NCI-H2227 treated with DMSO at 0.1 percent for 48 hours (cell line): ENCODE results near the gene CD209.

ENCODE experiments used
- DNase-seq: peaks from one replicate; lab custom pipeline; 2025; lab: John Stamatoyannopoulos, UW

Gene CD209

DNA sequence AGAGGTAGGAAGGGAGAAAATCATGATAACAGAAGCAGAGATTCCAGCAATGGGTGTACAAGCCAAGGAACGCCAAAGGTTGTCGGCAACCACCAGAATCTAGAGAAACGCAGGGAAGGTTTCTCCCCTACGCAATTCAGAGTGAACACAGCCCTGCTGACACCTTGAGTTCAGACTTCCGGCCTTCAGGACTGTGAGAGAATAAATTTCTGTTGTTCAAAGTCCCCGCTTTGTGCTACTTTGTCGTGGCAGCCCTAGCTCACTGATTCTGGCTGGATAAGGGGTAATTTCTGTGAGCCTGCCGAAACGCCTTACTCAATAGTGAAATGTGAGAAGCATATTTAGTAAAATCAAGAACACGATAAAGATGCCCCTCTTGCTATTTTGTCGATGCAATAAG, 10.1 kb downstream of the CD209 start:
- no peak for DNase-seq

DNA sequence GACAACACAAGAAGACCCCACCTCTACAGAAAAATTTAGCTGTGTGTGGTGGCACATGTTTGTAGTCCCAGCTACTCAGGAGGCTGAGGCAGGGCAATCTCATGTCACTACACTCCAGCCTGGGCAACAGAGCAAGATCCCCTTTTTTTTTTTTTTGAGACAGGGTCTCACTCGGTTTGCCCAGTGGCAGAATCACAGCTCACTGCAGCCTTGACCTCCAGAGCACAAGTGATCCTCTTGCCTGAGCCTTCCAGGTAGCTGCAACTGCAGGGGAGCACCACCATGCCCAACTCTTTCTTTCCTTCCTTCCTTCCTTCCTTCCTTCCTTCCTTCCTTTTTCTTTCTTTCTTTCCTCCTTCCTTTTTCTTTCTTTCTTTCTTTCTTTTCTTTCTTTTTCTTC, 11.2 kb downstream of the CD209 start:
- DNase-seq, result no peak

DNA sequence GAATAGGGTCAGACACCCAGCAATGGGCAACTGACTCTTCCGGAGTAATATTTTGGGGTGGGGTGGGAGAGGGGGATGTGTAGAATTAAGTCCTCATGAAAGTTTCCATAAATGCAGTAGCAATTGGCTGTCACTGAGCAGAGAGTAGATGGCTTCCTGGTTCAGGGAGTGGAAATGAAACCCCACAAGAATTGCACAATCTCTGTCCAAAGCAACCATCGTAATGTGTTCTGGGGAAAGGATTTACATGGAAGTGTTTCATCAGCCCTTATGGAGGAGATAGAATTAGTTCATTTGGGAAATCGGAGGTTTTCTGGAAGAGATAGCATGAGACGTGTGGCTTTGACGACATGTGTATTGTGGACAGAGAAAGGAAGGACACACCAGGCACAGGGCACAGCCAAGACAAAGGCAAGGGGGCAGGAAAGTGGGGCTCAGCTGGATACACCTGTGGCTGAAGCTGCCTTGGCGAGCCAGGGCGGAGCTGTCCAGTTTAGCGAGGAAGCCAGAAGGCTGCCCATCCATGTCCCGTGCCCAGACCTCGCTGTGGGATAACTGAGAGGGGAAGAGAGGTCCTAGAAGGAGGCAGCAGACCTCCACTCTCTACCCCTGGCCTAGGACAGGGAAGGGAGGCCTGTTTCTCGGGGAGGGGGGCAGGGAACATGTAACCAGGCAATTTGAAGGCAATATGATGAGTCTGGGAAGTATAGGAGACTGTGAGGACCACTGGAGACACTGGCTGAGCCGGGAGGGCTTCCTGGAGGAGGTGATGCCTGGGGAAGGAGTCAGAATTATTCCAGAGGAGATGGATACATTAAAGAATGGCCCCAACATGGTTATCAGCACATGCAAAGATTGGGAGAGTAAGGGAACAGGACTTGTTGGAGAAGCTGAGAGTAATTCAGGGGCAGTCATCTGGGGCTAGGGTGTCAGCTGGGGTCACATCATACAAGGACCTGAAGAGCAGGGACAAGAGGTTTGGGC, 12.8 kb downstream of the CD209 start:
- no peak for DNase-seq

DNA sequence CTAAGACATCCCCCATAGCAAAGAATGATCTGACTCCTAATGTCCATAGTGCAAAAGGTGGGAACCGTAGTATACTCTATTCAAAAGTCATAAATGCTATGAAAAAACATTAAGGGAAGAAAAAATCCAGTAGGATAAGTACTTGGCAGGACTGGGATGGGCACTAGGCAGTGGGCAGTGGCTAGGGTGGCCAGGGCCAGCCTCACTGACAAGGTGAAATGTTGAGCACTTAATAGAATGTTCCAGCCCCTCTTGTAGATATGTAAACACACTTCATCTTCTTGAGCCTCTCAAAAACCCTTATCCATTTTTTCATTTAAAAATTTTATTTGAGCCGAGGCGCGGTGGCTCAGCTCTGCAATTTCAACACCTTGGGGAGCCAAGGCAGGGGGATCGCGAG, 14.0 kb downstream of the CD209 start:
- no peak for DNase-seq

DNA sequence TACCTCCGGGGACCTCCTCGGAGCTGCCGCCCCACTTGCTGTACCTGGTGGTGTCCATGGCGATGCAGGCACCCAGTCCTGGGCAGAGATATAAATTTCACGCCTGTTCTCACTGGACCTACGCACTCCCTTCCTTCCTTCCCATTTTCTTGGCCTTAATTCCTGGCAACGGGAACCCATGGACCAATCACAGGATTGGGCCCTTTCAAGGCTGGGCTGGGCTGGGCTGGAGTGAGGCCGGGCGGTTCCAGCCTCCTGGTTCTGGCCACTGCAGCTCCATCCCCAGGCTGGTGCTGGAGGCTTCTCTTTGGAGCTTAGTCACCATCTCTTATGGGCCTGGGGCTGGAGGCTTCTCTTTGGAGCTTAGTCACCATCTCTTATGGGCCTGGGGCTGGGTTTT, 15.3 kb downstream of the CD209 start, which contains the start of gene CLEC4G:
Gene CLEC4G, minus strand, starts transcription at position 66 of the 400 bp plus-strand sequence. Its CDS starts 8 bp downstream, at position 58.
- no peak for DNase-seq

DNA sequence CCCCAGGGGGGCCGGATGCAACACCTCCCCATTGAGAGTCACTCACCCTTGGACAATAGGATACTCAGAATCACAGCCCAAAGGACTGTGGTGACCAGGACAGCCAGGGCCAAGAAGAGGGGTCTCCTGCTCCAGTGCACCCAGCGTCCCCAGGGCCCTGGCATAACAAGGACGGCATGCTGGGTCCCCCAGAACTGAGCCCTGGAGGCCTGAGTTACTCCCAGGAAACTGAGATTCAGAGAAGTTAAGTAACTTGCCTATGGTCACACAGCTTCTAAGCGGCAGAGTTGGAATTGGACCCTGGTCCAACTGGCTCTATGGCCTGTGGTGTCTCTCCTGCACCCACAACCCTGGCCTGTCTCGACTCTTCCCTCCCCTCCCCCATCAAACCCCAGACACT, 15.7 kb downstream of the CD209 start:
- DNase-seq, result no peak

DNA sequence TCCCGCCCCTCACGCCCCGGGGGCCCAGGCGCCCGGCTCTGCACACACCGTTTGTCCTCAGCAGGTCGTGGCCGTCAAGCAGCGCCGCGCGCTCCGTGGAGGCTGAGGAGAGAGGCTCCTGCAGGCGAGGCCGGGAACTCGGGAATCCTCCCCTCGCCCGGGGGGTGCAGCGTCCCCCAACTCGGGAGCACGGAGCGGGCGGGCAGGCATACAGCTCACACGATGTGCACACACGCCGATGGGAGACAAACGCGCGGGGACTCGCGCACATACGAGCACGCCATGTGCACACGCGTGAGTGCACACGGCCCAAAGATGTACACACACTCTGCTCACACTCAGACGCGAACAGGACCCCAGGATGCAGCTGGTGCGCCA, 16.1 kb downstream of the CD209 start:
- no peak for DNase-seq

DNA sequence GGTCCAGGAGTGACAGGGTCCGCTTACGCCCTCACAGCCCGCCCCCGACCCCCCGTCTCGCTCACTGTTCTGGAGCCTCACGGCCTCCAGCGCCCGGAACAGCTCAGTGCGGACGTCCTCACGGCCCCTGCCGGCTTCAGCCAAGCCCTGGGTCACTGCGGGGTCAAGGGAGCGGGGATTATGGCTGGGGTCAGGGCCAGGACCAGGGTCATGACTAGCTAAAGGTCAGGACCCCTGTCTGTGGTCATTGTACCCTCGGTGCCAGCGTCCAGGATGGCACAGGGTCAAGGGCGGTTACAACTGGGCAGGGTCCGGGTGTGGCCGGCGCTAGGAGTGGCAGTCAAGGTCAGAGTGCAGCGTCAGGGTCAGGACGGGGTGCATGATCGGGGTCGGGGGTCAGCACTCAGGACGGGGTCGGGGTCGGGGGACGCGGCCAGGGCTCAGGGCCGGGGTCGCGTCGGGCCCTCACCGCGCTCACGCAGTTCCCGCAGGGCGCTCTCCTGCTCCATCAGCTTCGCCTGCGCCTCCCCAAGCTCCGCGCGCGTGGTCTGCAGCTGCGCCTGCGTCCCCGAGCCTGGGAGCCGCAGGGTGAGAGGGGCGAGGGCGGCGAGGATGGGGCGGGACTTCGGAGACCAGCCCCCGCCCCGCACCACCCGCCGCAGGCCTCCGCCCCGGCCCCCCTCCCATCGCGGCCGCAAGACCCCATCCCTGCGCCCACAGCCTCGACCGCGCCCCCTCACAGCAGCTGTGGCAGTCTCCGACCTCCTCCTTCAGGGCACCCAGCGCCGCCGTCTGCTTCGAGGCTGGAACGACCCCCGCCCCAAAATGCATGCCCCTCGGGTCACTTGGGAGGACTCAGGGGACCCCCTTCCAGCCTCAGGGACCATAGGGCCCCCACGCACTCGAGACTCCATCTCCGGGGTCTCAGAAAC, 16.8 kb downstream of the CD209 start:
- no peak for DNase-seq

DNA sequence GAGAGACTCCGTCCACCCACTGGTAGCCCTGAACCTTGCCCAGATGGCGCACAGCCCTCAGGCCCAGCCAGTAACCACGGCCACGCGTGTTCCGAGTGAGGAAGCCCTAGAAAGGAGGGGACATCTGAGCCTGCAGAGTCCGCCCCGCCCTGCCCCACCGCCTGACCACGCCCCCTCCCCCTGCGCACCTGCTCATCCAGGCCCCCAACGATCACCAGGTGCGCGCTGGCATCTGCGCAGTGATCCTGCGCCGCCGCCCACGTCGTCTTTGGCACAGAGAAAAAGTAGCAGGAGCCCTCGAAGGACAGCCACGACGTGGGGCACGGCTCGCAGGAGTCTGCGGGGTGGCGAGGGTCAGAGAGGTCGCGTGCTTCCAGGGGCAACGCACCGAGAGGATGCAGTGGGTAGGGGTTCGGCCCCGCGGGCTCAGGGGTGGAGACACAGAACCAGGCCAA, 17.5 kb downstream of the CD209 start:
- no peak for DNase-seq

DNA sequence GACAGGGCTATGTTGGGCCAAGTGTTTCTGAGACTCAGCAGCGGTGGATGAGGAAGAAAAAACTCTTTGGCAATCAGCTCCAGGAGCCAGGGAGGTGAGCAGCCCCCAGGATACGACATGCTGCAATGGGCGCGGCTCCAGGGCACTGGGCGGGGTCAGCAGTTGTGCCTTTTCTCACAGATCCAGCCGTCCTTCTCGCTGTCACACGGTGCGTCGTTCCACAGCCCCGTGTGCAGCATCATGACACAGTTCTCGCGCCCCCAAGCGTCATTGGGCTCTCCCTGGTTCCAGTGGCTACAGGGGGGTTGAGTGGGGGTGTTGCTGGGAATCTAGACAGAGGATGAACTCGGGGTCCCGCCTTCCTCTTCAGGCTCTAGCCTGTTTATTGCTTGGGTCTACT, 18.1 kb downstream of the CD209 start:
- DNase-seq, result no peak

DNA sequence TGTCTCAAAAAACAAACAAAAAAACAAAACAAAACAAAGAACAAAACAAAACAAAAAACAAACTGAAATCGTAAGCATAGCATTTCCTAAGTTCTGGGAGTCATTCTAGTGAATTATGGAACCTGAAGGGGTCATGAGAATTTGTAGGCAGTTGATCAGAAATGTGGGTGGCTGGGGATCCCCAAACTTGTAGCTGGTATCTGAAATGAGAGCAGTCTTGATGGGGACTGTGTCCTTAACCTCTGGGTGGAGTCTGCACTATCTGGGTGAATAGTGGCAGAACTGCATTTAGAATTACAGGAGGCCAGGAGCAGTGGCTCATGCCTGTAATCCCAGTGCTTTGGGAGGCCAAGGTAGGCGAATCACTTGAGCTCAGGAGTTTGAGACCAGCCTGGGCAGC, 21.5 kb downstream of the CD209 start:
- DNase-seq, result no peak

DNA sequence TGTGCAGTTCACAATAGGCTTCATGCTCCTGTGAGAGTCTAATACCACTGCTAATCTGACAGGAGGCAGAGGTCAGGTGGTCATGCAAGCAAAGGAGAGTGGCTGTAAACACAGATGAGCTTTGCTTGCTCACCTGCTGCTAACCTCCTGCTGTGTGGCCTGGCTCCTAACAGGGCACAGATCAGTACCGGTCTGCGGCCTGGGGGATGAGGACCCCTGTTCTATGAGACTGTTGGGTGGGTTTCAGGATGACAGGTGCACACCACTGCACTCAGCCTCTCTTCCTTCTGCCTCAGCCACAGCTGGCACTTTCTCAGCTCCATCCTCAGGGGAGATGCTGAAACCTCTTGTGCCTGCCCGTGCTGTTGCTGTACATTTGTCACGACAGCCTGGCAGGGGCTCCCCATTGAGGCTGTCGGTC, 25.1 kb downstream of the CD209 start:
- DNase-seq, result peak; percentile 16

DNA sequence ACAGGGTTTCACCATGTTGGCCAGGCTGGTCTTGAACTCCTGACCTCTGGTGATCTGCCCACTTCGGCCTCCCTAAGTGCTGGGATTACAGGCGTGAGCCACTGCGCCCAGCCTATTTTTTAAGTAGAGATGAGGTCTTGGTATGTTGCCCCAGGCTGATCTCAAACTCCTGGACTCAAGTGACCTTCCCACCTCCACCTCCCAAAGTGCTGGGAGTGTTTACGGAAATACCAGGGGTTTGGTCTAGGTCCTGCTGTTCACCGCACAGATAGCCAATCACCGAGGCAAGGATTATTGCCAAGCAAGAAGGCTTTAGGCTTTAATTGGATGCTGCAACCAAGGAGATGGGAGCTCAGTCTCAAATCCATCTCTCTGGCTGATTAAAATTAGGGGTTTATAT, 27.0 kb downstream of the CD209 start:
- DNase-seq, result peak; percentile 26

DNA sequence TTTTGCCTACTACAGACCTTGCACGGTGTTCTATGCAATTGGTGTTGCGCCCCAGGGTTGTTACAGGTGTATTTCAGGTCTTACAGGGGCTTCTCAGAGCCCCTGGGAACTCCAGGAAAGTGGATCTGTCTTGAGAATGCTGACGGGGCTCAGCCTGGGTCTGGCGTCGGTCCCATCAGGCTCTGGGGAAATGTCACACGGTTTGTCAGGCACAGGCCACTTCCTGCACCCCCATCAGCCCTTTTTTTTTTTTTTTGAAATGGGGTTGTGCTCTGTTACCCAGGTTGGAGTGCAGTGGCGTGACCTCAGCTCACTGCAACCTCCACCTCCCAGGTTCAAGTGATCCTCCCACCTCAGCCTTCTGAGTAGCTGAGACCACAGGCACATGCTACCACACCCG, 28.7 kb downstream of the CD209 start:
- no peak for DNase-seq

DNA sequence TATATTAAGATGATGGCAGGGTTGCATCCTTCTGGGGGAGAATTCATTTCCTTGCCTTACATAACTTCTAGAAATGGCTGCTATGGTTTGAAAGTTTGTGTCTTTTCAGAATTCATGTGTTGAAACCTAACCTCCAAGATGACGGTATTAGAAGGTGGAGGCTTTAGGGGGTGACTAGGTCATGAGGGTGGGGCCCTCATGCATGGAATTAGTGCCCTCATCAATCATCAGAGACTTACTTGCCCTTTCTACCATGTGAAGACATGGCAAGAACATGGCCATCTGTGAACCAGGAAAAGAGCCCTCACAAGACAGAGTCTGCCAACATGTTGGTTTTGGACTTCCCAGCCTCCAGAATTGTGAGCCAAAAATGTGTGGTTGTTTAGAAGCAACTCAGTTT, 30.6 kb downstream of the CD209 start:
- DNase-seq, result no peak

DNA sequence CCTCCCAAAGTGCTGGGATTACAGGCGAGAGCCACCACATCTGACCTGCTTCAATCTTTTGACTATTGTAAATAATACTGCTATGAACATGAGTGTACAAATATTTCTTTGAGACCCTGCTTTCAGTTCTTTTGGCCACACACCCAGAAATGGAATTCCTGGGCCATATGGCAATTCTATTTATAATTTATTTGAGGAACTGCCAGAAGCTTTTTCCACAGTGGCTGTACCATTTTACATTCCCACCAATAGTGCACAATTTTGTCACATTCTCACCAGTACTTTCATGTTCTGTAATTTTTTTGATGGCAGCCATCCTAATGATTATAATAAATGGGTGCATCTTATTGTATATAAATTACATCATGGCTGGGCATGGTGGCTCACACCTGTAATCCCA, 31.7 kb downstream of the CD209 start:
- no peak for DNase-seq

DNA sequence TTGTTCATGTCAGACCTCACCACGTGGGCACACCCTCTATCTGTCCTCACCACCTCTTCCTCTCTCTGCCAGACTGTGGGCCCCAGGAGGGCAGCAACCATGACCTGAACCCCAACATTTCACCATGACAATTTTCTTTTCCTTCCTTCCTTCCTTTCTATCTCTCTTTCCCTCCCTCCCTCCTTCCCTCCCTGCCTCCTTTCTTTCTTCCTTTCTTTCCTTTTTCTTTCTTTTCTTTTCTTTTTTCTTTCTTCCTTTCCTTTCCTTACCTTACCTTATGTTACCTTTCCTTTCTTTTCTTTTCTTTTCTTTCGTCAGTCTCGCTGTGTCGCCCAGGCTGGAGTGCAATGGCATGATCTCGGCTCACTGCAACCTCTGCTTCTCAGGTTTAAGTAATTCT, 36.7 kb downstream of the CD209 start:
- DNase-seq, result no peak

DNA sequence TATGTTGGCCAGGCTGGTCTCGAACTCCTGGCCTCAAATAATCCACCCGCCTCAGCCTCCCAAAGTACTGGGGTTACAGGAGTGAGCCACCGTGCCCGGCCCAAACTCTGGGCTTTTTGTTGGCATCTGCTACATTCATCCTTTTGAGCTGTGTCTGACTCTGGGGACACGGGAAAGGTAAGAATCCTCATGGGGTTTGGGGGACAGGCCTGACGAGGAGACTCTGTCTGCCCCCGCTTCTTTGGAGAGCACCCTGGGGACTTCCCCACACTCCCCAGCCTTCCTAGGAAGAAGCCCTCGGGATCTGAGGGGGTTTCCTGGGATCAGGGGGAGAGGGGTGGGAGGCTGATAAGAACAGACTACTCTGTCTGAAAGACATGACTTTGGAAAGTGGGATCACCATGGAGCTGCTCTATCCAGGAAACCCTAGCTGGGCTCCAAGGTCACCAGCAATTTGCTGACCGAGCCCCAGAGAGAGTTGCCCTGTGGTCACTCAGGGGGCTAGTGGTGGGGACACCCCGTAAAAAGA, 37.3 kb downstream of the CD209 start:
- no peak for DNase-seq

DNA sequence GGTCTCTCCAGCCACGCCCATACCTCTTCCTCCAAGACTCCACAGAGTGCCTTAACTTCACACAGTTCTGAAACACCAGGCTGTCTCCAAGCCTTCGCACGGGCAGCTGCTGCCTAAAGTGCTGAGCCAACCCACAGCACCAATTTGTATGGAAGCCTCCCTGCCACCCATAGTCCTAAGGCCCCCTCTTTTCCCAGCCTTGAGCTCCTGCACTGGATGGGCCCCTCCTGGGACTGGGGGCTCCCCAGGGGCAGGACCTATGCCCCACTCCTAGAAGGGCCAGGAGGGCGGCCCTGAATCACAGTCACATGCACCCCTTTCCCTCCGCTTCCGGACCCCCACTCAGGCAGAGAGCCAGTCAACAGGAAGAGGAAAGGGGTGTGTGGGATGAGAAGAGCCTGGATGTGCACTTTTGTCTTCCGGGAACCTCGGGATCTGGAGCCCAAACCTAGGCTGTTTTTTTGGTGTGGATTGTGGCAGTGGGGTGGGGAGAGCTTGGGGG, 40.3 kb downstream of the CD209 start:
- no peak for DNase-seq

DNA sequence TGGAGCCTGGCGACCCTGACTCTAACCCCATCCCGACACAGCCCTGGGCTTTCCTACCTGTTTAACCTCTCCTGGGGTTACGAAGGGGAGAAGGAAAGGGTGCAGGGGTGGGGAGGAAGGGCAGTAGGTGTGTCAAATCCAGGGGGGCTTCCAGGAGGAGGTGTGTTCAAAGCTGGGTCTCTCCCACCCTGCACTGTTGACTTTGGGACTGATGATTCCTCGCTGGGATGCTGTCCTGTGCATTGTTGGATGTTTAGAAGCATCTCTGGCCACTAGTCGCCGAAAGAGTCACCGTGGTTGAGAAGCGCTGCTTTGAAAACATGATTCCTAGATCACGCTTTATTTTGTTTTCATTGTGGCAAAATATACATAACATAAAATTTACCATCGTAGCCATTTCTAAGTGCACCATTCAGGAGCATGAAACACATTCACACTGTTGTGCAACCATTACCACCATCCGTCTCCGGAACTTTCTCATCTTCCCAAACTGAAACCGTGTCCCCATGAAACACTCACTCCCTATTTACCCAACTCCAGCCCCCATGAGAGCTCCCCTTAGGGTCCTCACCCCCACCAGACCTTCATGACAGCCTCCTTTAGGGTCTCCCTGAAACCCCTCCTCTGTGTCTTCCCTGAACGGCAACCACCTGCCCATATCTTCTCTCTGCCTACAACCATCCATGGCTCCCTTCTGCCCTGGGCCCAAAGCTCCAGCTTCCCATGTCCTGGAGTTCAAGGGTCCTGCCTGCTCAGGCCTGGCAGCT, 41.0 kb downstream of the CD209 start:
- DNase-seq, result no peak

DNA sequence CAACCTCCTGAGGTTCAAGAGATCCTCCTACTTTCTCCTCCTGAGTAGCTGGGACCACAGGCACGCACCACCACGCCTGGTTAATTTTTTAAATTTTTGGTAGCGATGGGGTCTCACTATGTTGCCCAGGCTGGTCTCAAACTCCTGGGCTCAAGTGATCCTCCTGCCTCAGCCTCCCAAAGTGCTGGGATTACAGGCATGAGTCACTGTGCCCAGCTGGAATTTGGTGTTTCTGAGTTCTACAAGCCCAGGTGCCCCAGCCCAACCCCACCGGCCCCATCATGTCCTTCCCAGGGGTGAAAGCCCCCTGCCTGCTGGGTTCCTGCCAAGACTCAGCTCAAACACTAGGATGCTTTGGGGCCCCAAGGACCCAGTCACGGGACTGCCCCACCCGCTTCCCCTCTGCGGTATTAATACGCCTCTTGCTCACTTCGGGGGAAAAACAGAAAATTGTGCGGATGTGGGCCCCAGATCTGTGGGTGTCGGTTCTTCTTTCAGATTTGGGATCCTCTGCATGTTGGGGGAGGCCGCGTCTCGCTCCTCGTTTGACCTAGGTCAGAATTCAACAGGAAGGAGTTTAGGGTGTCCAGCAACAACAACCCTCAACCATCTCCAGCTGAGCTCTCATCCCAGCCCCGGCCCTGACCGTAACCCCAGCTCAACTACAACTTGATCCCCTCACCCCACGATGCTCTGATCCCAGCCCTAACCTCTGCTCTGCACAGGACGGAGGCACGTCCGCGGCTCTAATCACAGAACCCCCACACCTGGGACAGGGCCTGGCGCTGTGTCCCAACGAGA, 41.7 kb downstream of the CD209 start:
- DNase-seq, result no peak
